PFSK-1 (cell line): ENCODE data around the gene POP4.

ENCODE experiments used
- FOXP2 ChIP-seq: optimal IDR thresholded peaks from 2 replicates; pipeline ENCODE3; 2011; ENCODE audit warnings: borderline replicate concordance, control low read depth, inconsistent platforms; ENCODE audit not compliant: insufficient read depth; ENCODE audit errors: extremely low read length, extremely low read depth
- POLR2AphosphoS5 ChIP-seq: IDR thresholded peaks from 2 replicates; pipeline ENCODE4 v1.6.1; 2012; ENCODE audit warnings: low read depth, mild to moderate bottlenecking, control low read depth, low read length, moderate library complexity
- SIN3A ChIP-seq: IDR thresholded peaks from 2 replicates; pipeline ENCODE4 v1.6.1; 2012; ENCODE audit warnings: mild to moderate bottlenecking, low read length, moderate library complexity, borderline replicate concordance; ENCODE audit not compliant: insufficient read depth
- TAF1 ChIP-seq: IDR thresholded peaks from 2 replicates; pipeline ENCODE4 v1.6.1; 2012; ENCODE audit warnings: low read length, control low read depth, borderline replicate concordance; ENCODE audit not compliant: insufficient read depth
- TF ChIP-seq, protein P1 (sequence below), 2 experiments: IDR thresholded peaks; 2 replicates each; pipeline versions ENCODE4 v1.6.1 to v1.8.0; 2011 to 2012; ENCODE audit warnings: low read depth in 2 of 2, low read length in 2 of 2, control low read depth in 1 of 2, inconsistent platforms in 1 of 2, mild to moderate bottlenecking in 1 of 2, moderate library complexity in 1 of 2; ENCODE audit not compliant: insufficient read depth in 1 of 2

POP4 gene

DNA sequence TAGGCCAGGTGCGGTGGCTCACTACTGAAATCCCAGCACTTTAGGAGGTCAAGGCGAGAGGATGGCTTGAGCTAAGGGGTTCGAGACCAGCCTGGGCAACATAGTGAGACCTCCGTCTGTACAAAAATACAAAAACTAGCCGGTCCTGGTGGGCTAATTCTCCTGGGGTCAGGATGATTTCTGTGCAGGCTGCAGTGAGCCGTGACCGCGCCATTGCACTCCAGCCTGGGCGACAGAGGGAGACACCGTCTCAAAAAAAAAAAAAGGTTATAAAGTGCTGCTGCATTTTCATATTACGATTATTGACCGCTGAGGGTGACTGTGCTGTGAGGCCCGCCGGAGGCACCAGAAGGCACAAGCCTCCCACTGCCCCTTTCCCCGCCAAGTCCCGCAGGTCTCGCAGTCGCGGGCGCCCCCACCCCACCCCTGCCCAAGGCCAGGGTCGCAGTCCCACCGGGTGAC lies 58.7 kb downstream of the POP4 start:
- TF ChIP-seq, protein P1, sequence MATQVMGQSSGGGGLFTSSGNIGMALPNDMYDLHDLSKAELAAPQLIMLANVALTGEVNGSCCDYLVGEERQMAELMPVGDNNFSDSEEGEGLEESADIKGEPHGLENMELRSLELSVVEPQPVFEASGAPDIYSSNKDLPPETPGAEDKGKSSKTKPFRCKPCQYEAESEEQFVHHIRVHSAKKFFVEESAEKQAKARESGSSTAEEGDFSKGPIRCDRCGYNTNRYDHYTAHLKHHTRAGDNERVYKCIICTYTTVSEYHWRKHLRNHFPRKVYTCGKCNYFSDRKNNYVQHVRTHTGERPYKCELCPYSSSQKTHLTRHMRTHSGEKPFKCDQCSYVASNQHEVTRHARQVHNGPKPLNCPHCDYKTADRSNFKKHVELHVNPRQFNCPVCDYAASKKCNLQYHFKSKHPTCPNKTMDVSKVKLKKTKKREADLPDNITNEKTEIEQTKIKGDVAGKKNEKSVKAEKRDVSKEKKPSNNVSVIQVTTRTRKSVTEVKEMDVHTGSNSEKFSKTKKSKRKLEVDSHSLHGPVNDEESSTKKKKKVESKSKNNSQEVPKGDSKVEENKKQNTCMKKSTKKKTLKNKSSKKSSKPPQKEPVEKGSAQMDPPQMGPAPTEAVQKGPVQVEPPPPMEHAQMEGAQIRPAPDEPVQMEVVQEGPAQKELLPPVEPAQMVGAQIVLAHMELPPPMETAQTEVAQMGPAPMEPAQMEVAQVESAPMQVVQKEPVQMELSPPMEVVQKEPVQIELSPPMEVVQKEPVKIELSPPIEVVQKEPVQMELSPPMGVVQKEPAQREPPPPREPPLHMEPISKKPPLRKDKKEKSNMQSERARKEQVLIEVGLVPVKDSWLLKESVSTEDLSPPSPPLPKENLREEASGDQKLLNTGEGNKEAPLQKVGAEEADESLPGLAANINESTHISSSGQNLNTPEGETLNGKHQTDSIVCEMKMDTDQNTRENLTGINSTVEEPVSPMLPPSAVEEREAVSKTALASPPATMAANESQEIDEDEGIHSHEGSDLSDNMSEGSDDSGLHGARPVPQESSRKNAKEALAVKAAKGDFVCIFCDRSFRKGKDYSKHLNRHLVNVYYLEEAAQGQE (IDR thresholded peaks at IDR 0.05; ENCODE audit: insufficient read depth in 1 of 2, low read depth in 2 of 2, low read length in 2 of 2): no peak
- TF ChIP-seq POLR2AphosphoS5 (no peak), FOXP2 (no peak), TAF1 (no peak), SIN3A (no peak)

DNA sequence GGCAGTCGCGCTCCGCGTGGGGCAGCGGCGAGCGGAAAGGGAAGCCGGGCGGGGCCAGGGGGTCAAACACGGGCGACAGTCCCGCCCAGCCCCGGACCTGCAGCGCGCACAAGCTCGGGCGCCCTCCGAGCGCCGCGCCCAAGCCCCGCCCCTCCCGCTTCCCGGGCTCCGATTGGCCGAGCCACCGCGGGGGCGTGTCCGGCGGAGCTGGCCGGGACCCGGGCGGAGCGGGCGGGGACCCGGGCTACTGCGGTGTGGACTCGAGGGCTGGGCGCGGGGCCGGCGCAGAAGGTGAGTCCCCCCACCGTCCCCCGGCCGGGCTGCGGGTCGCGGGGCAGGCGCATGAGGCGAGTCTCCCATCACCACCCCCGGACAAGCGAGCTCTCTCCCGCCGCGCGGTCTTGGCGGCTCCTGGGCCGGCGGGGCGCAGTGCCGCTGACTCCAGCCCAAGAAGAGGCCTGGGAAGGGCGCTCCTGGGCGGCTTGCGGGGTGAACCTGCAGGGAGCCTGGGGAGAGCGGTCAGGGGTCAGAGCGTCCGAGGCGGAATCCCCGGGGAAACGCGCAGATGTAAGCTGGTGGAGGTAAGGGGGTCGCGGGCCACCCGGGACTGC lies 59.2 kb downstream of the POP4 start, which contains the start of gene PLEKHF1:
Gene PLEKHF1, plus strand, starts transcription at position 247 of the 611 bp plus-strand sequence. CDS start 8,379 bp downstream, outside the sequence.
- TF ChIP-seq FOXP2 (no peak), TAF1 (no peak), POLR2AphosphoS5 (no peak), SIN3A (no peak)
- TF ChIP-seq, protein P1 (IDR thresholded peaks at IDR 0.05; ENCODE audit: insufficient read depth in 1 of 2, low read depth in 2 of 2, low read length in 2 of 2): no peak

DNA sequence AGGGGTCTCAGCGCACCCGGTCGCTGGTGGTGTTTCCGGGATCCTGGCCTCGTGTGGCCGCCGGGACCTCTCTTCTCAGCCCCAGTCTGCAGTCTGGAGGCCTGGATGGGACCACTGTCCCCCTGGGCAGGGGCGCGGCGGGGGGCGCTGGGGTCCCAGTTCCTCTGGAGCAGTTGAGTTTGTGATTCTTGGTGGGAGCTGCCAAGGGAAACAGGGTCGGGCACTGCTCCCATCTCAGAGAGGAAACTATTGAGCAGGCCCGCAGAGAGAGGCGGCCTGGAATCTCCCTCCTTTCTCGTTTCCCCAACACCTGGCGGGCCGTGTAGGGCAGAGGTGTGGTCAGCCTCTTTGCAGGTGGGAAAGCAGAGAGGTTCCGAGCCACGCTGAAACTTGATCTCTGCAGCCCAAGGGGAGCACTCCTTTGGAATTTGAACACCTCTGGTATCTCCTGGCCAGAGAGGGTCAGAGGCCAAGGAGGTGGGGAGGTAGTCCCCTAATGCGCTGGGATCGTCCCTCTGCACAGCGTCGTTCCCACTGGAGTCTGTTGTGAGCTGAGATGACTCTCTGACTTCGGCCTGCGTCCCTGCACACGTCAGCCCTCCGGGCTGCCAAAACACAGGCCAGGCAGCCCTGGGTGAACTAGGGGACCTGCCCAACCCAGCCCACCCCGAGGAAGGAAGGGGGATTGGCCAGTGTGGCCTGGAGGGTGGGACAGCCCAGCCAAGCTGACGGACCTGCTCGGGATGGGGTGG lies 59.9 kb downstream of the POP4 start:
- TF ChIP-seq POLR2AphosphoS5 (no peak), FOXP2 (peak; percentile 7)
